Hepatocyte (in vitro differentiated cells): ENCODE results near the gene DUXB.

Experiments used
- CTCF ChIP-seq: fragments of 200-600 bp; sonication (generic); IDR thresholded peaks from 2 replicates; pipeline ENCODE4 v1.5.1; 2016; ENCODE audit warnings: antibody characterized with exemption, mild to moderate bottlenecking; ENCODE audit not compliant: poor library complexity
- EZH2 ChIP-seq: fragments of 200-600 bp; sonication (generic); IDR thresholded peaks from 2 replicates; pipeline ENCODE4 v1.6.1; 2016; ENCODE audit warnings: antibody characterized with exemption, mild to moderate bottlenecking, borderline replicate concordance
- EZH2phosphoT487 ChIP-seq: fragments of 200-600 bp; sonication (generic); IDR thresholded peaks from one replicate; pipeline ENCODE4 v1.6.1; 2018; ENCODE audit warnings: antibody characterized with exemption, mild to moderate bottlenecking, low read depth, moderate library complexity; ENCODE audit not compliant: unreplicated experiment, severe bottlenecking

GRCh38 chr16:75660726-75661302 lies 40.4 kb downstream of the DUXB start:
- TF ChIP-seq CTCF = no peak
- no peak for TF ChIP-seq EZH2phosphoT487
- TF ChIP-seq EZH2 = no peak
